ENCODE measurements around the gene GADD45G. TPM values are rescaled to one million over a fixed set of nuclear protein-coding genes. Genes with fewer than 3 reads are reported as not detected.
A peak's percentile ranks its signal among the peaks of the same experiment; 100 is the strongest.

Gene GADD45G
- total and polyA plus RNA-seq, 2 of the 4 experiments (the other 2 are of a cell fraction) = 0.15 TPM; not detected in 1

- Histone ChIP-seq H3K4me1 (ENCODE audit: control insufficient read depth, insufficient read depth, low read length) (peaks cover 5% of the 10 kb centered on the region), H2AFZ (replicated peaks; ENCODE audit: low read length, poor library complexity) (peak overlapping the region; percentile 85), H4K91ac (ENCODE audit: insufficient read depth, low read depth, low read length) (peak overlapping the region; percentile 17; the same call in 1 of the 2 replicates), H3K9ac (ENCODE audit: low read depth, low read length) (no peak overlapping the region), H3K18ac (ENCODE audit: low read depth, low read length) (no peak overlapping the region), H3K56ac (ENCODE audit: extremely low read depth, insufficient read depth, low read length) (no peak overlapping the region), H2BK120ac (ENCODE audit: low read depth, low read length) (peak overlapping the region; percentile 33; the same call in 1 of the 2 replicates), H3K36me3 (ENCODE audit: control insufficient read depth, insufficient read depth, low read length) (no peaks in the 10 kb centered on the region), H3K4me2 (ENCODE audit: low read depth, low read length) (no peak overlapping the region; the same call in 1 of the 2 replicates), H2BK15ac (ENCODE audit: low read depth, low read length) (no peak overlapping the region), H3K14ac (replicated peaks; ENCODE audit: low read depth, low read length) (no peak overlapping the region), H3K4me3 (ENCODE audit: insufficient read depth, low read depth, low read length) (no peak overlapping the region), H2AK9ac (replicated peaks; ENCODE audit: low read depth, low read length, poor library complexity) (no peak overlapping the region), H4K20me1 (ENCODE audit: insufficient read depth, low read length) (no peaks in the 10 kb centered on the region), H2BK20ac (ENCODE audit: low read depth, low read length) (no peak overlapping the region), H2AK5ac (ENCODE audit: low read depth, low read length) (no peak overlapping the region), H3K9me1 (ENCODE audit: insufficient read depth, low read length) (no peaks in the 10 kb centered on the region; the same call in 1 of the 2 replicates), H3K23ac (ENCODE audit: low read depth, low read length) (no peak overlapping the region), H3K79me1 (ENCODE audit: low read depth in 1 of 2, low read length in 2 of 2) (no peaks in the 10 kb centered on the region), H3K27me3 (ENCODE audit: control insufficient read depth, insufficient read depth, low read length) (peaks cover 19% of the 10 kb centered on the region), H3K9me3 (ENCODE audit: control insufficient read depth, insufficient read depth, low read length) (no peaks in the 10 kb centered on the region), H3K27ac (ENCODE audit: insufficient read depth, low read length) (no peak overlapping the region), H4K8ac (ENCODE audit: low read depth in 2 of 2, low read length in 2 of 2) (peak overlapping the region in 1 of 2 experiments; percentile 83; a peak in 1 of 4 replicates), H2BK5ac (ENCODE audit: low read depth, low read length, poor library complexity, severe bottlenecking) (no peak overlapping the region), H3K4ac (ENCODE audit: low read depth, low read length) (peak overlapping the region; percentile 42), H4K5ac (ENCODE audit: low read depth, low read length) (no peak overlapping the region)
- CTCF ChIA-PET = interaction anchor here (1.2 kb wide), 1 partner anchor 13 kb away, joined by 4 read pairs; no protein-coding TSS in a partner anchor
- dilution Hi-C loops (cut with HindIII; ENCODE audit: low sequenced_read_pairs, unreplicated experiment) = no loop called here
- TF ChIP-seq NFE2L2 (IDR thresholded peaks at IDR 0.05; ENCODE audit: low read depth, low read length) = peak; percentile 84
- TF ChIP-seq USF2 (IDR thresholded peaks at IDR 0.05; ENCODE audit: low read depth, low read length) = no peak
- no peak for TF ChIP-seq CTCF (conservative IDR thresholded peaks at IDR 0.05; ENCODE audit: low read depth, low read length)
- no peak for TF ChIP-seq ELK1 (IDR thresholded peaks at IDR 0.05; ENCODE audit: borderline replicate concordance, low read depth, low read length)
- no peak for TF ChIP-seq MAZ (IDR thresholded peaks at IDR 0.05; ENCODE audit: borderline replicate concordance, low read depth, low read length)
- no peak for TF ChIP-seq CEBPB (IDR thresholded peaks at IDR 0.05; ENCODE audit: low read depth, low read length)
- TF ChIP-seq FOS (IDR thresholded peaks at IDR 0.05; ENCODE audit: low read depth, low read length) = 0 out of 2 replicates have a peak, but pooled peaks have one; percentile 12
- POLR2A ChIA-PET (ENCODE audit: unreplicated experiment) = no interaction called here
- intact Hi-C loops (cut with micrococcal nuclease) = no loop called here
- DNase-seq (peak; percentile 61), ATAC-seq (ENCODE audit: low read depth) (peak; percentile 77)
- 0% methylated on average over 8 of the region's 40 CpGs; no CpG with 5 or more reads in 1 of the 2 experiments for WGBS, 2 experiments (ENCODE audit: extremely low coverage in 2 of 2, insufficient read length in 1 of 2)
- in situ Hi-C loops (cut with MboI; ENCODE audit: low sequenced_read_pairs) = no loop called here
- BruUV-seq (replicated peaks) = no TSS peak
Observed at GRCh38 chr9:89606049-89606623, 1.3 kb downstream of the GADD45G start.
